GM19324 (cell line): ENCODE data around the gene PIK3CA.
"Not testable (repeated sequence)": the region's sequence is repeated elsewhere in the genome, so short reads cannot be mapped to it uniquely, and the experiment has no call there.

ENCODE experiments used
- ATAC-seq: cut with Tn5 transposase; IDR thresholded peaks from one replicate; pipeline ENCODE4 v1.9.1; 2021; ENCODE audit warnings: mild to moderate bottlenecking, moderate library complexity; ENCODE audit not compliant: unreplicated experiment, low FRiP score

PIK3CA gene

DNA sequence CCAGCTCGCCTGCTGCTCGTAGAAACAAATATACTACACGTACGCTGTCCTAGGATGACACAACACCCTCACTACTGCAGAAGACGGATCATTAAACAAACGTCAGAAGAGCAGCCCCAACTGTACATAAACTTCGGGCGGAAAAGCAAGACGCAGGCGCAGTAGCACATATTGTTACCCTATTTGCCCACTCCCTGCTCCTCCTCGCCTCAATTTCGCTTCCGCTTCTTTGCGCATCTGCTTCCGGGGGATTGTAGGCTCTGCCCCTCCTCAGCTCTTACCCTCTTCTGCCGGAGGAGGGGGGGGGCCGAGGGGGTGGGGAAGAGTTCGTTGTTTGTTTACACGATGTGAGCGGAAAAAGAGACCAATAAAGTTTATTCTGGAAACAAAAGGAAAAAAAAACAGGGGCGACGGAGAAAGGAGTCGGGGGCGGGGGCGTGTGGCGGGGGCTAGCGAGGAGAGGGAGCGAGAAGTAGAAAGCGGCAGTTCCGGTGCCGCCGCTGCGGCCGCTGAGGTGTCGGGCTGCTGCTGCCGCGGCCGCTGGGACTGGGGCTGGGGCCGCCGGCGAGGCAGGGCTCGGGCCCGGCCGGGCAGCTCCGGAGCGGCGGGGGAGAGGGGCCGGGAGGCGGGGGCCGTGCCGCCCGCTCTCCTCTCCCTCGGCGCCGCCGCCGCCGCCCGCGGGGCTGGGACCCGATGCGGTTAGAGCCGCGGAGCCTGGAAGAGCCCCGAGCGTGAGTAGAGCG lies at the start of gene PIK3CA:
Gene PIK3CA (plus strand): TSS at position 485 of the 743 bp plus-strand sequence. CDS start 50,469 bp downstream, outside the sequence.
- peak; percentile 85 for ATAC-seq

DNA sequence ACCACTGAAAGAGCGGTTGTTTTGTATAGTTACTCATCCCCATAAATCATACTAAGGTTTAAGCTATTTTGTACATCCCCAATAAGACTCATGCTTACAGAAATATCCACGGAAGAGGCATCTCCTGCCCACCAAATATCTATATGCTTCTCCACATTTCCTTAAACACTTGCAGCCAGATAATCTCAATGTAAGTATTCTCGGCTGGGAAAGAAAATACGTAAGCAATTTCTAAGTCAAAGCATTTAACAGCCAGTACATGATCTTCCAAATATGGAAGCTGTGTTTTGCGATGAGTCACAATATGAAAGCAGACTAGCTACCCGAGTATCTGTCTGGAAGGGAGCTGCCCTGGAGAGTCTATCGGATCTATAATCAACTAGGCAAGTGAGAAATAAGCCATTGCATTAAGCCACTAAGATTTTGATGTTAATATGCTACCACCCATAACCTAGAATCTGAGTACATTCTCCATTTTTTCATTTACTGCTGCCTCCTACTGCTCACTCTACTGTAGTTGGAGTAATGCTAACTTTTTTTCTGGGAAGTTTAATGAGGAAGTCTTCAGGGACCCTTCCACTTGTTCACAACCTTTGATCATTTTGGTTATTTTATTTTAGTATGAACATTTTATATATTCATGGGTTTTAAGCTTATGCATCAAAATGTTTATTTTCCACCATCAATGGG lies 49.6 kb upstream of the PIK3CA start:
- no peak for ATAC-seq

DNA sequence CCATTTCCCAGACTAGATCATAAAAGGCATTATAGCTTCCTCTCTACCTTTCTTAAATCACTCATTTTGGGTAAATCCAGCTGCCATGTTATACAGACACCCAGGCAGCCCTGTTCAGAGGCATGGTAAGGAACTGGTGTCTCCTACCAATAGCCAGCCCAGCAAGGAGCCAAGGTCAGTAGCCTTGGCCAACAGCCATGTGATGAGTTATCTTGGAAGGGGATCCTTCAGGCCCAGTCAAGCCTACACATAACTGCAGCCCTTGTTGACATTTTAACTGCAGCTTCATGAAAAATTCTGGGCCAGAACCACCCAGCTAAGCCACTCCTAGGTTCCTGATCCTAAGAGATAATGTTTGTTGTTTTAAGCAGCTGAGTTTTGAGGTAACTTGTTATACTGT lies 47.5 kb upstream of the PIK3CA start:
- no peak for ATAC-seq

DNA sequence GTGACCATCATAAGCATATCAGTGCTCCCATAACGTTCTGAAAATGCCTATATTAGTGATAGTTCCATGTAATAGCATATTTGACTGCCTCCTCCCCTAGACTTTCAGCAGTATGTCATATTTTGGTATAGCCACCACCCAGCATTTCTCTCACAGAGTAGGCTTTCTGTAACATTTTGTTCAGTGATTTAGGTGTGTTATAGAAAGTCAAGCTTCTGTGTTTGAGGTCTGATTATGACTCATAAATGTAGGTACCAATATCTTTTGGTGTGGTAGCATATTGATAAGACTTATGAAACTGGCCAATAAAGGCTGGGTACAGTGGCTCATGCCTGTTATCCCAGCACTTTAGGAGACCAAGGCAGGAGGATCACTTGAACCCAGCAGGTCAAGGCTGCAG lies 42.3 kb upstream of the PIK3CA start:
- ATAC-seq = no peak

DNA sequence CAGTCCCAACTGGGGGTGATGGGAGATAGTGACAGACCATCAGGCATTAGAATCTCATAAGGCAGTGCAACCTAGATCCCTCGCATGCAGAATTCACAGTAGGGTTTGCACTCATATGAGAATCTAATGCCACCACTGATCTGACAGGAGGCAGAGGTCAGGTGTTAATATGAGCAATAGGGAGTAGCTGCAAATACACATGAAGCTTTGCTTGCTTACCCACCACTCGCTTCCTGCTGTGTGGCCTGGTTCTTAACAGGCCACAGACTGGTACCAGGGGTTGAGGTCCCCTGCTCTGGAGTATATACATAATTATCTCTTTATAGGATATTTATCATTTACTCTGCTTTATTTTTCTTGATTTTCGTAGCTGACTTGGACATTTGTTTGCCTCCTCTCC lies 40.5 kb upstream of the PIK3CA start:
- ATAC-seq = no peak

DNA sequence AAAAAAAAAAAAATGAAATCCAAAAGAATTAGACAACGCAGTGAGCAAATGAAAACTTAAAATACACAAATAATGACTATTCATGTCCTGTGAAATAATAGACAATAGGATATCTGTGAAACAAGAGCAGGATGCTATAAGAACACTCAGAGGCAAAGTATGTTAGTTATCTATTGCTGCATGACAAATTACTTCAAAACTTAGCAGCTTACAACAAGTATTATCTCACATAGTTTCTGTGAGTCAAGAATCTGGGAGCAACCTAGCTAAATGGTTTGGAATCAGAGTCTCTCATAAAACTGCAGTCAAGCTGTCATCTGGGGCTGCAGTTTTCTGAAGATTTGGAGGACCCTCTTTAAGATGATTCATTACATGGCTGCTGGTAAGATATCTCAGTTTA lies 40.1 kb upstream of the PIK3CA start:
- no peak for ATAC-seq

DNA sequence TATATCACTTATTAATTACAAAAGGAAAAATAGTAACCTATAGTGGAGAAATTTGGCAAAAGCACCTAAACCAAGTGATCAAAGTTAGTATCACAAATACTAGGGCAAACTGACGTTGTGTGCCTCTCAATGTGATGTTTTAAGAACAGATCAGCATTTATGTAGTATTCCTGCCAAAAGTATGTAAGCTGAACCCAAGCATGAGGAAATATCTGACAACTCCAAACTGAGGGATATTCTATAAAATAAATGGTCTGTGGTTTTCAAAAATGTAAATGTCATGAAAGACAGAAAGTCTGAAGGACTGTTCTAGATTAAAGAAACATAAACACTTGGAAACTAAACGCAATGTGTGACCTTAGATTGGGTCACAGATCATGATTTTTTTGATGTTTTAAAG lies 34.3 kb upstream of the PIK3CA start:
- ATAC-seq = no peak

DNA sequence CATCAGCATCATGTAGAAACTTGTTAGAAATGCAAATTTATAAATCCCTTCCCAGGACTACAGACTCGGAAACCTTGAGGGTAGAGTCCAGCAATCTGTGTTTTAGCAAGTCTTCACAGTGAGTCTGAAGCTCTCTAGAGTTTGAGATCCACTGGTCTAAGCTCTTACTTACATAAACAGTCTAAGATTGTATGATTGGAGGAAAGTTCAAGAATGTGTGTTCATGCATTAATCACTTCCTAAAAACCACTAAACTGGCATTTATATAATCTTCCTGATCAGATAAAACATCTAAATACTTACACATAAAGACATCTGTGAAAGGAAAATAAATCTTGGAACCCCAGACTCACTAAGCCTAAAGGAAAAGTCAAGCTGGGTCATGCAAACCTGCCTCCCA lies 32.7 kb upstream of the PIK3CA start:
- ATAC-seq = not testable (repeated sequence)

DNA sequence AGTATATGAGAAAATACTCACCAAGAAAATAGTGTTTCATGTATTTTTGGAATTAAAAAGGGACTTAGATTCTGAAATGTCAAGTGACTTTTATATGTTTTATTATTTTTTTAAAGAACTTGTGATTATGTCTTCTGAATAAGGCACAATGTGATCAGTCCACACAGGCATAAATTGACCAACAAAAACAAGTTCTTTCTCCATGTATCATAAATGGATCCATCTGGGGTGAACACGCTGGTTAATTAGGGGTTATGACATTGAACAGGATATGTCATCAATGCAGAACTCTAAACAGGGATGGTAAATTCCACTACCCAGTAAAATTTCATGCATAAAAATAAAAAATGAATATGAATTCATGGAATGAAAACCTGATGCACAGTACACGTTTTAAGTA lies 31.3 kb upstream of the PIK3CA start:
- no peak for ATAC-seq

DNA sequence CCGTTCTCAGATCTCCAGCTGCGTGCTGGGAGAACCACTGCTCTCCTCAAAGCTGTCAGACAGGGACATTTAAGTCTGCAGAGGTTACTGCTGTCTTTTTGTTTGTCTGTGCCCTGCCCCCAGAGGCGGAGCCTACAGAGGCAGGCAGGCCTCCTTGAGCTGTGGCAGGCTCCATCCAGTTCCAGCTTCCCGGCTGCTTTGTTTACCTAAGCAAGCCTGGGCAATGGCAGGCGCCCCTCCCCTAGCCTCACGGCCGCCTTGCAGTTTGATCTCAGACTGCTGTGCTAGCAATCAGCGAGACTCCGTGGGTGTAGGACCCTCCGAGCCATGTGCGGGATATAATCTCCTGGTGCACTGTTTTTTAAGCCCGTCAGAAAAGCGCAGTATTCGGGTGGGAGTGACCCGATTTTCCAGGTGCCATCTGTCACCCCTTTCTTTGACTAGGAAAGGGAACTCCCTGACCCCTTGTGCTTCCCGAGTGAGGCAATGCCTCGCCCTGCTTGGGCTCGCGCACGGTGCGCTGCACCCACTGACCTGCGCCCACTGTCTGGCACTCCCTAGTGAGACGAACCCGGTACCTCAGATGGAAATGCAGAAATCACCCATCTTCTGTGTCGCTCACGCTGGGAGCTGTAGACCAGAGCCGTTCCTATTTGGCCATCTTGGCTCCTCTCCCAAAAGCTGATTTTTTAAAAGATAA lies 15.8 kb upstream of the PIK3CA start:
- ATAC-seq = not testable (repeated sequence)

DNA sequence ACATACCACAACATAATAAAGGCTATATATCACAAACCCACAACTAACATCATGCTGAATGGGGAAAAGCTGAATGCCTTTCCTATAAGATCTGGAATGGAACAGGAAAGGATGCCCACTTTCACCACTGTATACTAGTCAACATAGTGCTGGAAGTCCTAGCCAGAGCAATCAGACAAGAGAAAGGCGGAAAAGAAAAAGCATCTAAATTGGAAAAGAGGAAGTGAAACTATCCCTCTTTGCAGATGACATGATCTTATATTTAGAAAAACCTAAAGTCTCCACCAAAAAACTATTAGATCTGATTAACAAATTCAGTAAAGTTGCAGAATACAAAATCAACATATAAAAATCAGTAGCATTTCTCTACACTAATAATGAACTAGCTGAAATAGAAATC lies 14.6 kb upstream of the PIK3CA start:
- ATAC-seq = no peak

DNA sequence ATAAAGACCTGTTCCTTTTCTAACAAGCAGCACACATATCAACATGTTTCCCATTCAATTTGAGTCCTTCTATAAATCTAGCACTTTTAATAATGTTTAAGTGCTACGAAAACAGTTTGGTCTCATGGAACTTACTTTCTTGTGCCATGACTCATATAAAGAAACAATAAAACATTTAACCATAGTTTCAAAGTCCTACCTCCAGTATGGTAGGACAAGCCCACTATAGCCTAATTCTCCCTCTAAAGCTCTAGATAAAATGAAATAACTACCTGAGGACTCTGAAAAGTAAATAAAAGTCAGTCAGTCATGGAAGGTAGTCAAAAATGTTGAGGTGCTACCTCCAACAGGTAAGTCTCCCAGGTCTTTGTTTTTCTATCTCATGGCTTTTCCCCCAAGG lies 12.0 kb upstream of the PIK3CA start:
- ATAC-seq = no peak

DNA sequence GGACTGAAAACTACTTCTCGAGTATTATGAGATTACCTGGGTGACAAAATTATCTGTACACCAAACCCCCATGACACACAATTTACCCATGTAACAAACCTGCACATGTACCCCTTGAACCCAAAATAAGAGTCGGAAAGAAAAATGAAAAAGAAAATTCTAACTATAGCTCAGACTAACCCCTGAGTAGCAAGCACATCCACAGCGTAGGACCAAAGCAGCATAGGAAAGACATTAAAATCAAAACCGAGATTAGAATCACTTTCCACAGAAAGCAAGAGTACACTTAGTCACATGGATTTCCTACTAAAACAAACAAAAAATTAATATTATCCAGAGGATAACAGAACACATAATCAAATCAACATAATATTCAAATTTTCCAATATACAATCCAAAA lies 6.3 kb upstream of the PIK3CA start:
- no peak for ATAC-seq

DNA sequence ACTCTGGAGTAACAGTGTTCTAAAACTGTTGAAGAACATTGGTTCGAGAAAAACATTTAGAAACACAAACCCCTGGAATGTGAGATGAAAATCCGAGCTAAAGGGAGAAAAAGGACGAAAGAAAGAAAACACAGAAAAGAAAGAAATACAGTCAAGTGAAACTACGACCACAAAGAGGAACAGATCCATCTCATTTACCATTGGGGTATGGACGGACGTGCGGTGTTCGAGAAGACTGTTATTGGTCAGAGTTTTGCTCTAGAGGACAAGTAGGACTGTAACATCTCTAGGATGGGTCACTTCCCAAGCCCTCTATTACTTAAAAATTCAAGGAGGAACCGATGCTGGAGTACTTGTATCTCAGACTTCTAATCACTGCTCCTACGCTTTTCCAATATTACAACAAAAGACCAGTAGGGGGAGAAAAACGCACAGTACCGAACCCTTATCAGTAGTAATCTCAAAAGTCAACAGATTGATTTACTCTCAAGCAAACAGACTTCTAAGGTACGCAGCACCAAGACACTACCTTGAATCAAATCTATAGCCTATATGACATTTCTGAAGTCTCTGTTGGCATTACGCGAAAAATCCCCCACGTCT lies 1.1 kb upstream of the PIK3CA start:
- peak; percentile 23 for ATAC-seq

DNA sequence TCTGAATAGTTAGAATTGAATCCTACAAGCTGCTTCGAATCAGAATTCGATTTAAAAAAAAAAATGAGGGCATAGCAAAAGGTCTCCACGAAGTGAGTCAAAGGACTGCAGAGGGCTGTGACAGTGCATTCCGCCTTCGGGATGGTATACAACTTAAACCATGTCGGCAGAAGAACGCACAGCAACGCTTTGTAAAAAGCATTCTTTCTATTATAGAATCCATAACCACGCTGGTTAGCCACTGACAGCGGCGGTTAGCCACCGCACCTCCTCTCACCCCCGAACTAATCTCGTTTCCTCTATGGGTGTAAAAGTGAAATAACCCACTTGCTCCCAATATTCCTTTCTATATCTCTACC lies 664 bp upstream of the PIK3CA start:
- peak; percentile 46 for ATAC-seq

DNA sequence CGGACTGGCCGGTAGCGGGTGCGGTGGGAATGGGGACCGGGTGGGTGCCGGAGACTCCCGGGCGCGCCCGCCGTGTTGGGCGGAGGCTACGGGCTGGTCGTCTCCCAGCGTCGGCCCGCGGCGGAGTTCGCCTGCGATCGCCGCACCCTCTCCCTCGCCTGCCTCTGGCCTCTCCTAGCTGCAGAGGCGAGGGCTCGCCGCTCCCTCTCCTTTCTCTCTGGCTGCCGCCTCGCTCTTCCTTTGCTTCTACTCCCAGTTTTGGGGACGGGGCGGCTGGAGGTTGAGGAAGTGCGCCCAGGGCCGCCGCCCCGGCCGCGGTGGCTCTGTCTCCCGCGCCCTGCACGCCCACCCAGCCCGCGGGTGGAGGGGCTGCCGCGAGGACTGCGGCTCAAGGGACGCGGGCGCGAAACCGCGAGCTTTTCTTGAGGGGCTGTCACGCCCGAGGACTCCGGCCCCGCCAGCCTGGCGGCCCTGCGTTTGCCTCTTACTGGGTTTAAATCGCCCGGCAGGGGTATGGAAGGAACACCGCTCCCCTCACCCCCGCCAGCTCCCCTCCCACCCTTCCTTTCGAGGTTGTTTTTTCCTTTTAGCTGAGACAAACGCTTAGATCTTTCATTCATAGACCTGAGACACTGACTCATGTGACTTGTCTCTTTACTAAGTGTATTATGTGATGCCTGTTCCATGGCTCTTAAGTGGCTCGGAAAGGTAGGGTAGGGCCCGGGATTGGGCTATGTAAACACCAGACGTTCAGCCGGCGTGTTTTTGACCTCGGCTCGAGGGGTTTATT lies 654 bp downstream of the PIK3CA start:
- ATAC-seq = peak; percentile 35

DNA sequence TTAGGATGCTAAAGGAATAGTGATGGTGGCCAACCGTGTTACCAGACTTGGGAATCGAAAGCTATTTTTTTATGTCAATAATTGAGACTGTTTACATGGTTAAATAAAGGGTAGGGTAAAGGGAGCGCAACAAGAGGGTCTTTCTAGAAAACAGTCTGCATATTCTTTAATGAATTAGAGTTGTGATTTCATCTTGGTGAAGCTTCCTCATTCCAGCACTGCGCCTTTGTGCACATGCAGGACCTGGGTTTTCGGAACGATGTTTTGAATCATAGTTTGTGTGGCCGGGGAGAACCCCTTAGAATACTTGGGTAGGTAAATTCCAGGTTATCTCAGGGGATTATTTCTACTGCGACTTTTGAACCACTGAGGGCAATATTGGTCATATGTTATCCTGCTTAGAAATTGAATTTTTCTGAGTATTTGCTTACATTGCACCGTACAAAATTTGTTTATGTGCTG lies 1.3 kb downstream of the PIK3CA start:
- ATAC-seq = no peak

DNA sequence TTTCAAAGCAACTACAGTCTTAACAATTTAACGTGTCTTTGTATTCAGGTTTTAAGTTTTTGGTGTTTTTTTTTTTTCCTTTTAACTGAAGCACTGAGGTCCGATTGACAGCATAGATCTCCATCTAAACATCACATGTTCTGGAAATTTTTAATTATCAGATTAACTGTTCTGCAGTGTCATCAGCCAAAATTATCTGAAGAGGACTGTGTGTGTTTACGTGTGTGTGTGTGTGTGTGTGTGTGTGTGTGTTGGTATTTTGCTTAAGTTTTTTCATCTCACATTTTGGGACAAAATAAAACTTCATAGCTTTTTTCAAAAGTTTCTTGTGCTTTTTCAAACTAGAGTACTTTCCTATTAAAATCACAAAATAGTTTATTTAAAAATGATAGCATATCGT lies 1.8 kb downstream of the PIK3CA start:
- ATAC-seq = no peak

DNA sequence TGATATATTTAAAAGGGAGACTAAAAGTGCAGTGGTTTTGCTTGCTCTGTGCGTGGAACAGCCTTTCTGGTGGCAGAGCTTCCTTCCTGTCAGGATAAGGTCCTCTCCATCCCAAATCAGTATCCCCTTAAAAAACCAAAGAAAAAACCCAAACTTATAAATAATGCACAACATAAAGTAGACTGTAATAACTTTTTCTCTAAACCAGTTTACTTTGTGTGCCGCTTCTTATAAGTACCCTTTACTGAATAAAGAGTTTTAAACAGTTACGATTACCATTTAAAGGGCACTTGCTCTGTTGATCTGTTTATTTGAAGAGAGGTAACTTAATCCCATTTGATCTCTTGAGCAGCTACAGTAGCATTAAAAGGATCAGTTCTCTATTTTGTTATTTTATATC lies 2.5 kb downstream of the PIK3CA start:
- ATAC-seq = no peak

DNA sequence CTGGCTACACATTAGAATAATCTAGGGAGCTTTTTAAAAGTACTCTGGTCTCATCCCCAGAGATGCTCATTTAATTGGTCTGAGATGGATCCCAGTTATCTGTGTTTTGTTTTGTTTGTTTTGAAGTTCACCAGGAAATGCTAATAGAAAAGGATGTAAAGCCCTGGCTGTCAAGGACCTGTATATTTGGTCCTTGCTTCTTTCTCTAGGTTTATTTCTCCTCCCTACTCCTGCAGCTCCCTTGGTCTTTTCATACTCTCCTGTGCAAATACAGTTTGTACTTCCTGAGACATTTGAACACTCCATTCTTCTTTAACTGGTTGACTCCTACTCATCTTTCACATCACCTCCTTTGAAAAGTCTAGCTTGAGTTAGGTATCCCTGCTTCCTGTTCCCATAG lies 3.3 kb downstream of the PIK3CA start:
- no peak for ATAC-seq
